ENCODE data around the gene PHOX2A.
"Not testable (repeated sequence)": the region's sequence is repeated elsewhere in the genome, so short reads cannot be mapped to it uniquely, and the experiment has no call there.

Gene PHOX2A

GRCh38 chr11:72222106-72222891 is 21.7 kb downstream of the PHOX2A start:
- Mint-ChIP-seq H3K27me3 (no peaks in the 10 kb centered on the region), H3K4me3 (peak overlapping the region; percentile 90), H3K4me1 (peaks cover 23% of the 10 kb centered on the region), H3K27ac (no peak overlapping the region), H3K9me3 (no peaks in the 10 kb centered on the region), H3K36me3 (no peaks in the 10 kb centered on the region)

GRCh38 chr11:72221386-72222075 is 22.4 kb downstream of the PHOX2A start:
- H3K27ac Mint-ChIP-seq, result no peak overlapping the region
- no peak overlapping the region for H3K4me3 Mint-ChIP-seq
- no peaks in the 10 kb centered on the region for H3K36me3 Mint-ChIP-seq
- H3K27me3 Mint-ChIP-seq, result no peaks in the 10 kb centered on the region
- peaks cover 23% of the 10 kb centered on the region for H3K4me1 Mint-ChIP-seq
- no peaks in the 10 kb centered on the region for H3K9me3 Mint-ChIP-seq

GRCh38 chr11:72220696-72221363 is 23.1 kb downstream of the PHOX2A start:
- Mint-ChIP-seq H3K9me3 (no peaks in the 10 kb centered on the region), H3K27me3 (peaks cover 2% of the 10 kb centered on the region), H3K4me3 (peak overlapping the region; percentile 8), H3K27ac (no peak overlapping the region), H3K36me3 (no peaks in the 10 kb centered on the region), H3K4me1 (peaks cover 18% of the 10 kb centered on the region)

- Mint-ChIP-seq H3K36me3 (no peaks in the 10 kb centered on the region), H3K4me3 (no peak overlapping the region), H3K27ac (no peak overlapping the region), H3K4me1 (peaks cover 11% of the 10 kb centered on the region), H3K27me3 (peaks cover 4% of the 10 kb centered on the region), H3K9me3 (no peaks in the 10 kb centered on the region)
Measured at GRCh38 chr11:72218251-72218745, 25.7 kb downstream of the PHOX2A start.

- H3K27me3 Mint-ChIP-seq, result peaks cover 4% of the 10 kb centered on the region
- H3K4me1 Mint-ChIP-seq, result peaks cover 9% of the 10 kb centered on the region
- H3K27ac Mint-ChIP-seq, result no peak overlapping the region
- no peaks in the 10 kb centered on the region for H3K36me3 Mint-ChIP-seq
- H3K9me3 Mint-ChIP-seq, result no peaks in the 10 kb centered on the region
- no peak overlapping the region for H3K4me3 Mint-ChIP-seq
Measured at GRCh38 chr11:72217841-72218240, 26.1 kb downstream of the PHOX2A start.

- Mint-ChIP-seq H3K4me3 (no peak within 1 kb of the TSS), H3K36me3 (no peaks in the 10 kb centered on the region), H3K9me3 (no peaks in the 10 kb centered on the region), H3K27ac (peak within 1 kb of the TSS; percentile 48), H3K27me3 (peaks cover 4% of the 10 kb centered on the region), H3K4me1 (no peaks in the 10 kb centered on the region)
Measured at GRCh38 chr11:72216638-72217037, 27.3 kb downstream of the PHOX2A start, which contains the start of gene FOLR2. Gene FOLR2 (plus strand): TSS chr11:72216794. CDS start chr11:72218585, 1,791 bp downstream.

- Mint-ChIP-seq H3K4me1 (no peaks in the 10 kb centered on the region), H3K27me3 (peaks cover 12% of the 10 kb centered on the region), H3K9me3 (peaks cover 18% of the 10 kb centered on the region), H3K27ac (no peak overlapping the region), H3K36me3 (peaks cover 12% of the 10 kb centered on the region), H3K4me3 (no peak overlapping the region)
Measured at GRCh38 chr11:72209101-72209500, 34.9 kb downstream of the PHOX2A start.

- Mint-ChIP-seq H3K27me3 (peaks cover 12% of the 10 kb centered on the region), H3K27ac (no peak overlapping the region)
Measured at GRCh38 chr11:72208281-72208680, 35.7 kb downstream of the PHOX2A start.

GRCh38 chr11:72206794-72207193 is 37.2 kb downstream of the PHOX2A start:
- peaks cover 18% of the 10 kb centered on the region for H3K9me3 Mint-ChIP-seq
- H3K27ac Mint-ChIP-seq, H3K4me3 Mint-ChIP-seq, H3K4me1 Mint-ChIP-seq: not testable (repeated sequence)
- peaks cover 12% of the 10 kb centered on the region for H3K36me3 Mint-ChIP-seq
- peaks cover 12% of the 10 kb centered on the region for H3K27me3 Mint-ChIP-seq

More at GRCh38 chr11:72208281-72208680, 35.7 kb downstream of the PHOX2A start:
- peaks cover 18% of the 10 kb centered on the region for H3K9me3 Mint-ChIP-seq
- H3K4me3 Mint-ChIP-seq, result no peak overlapping the region
- H3K36me3 Mint-ChIP-seq, result peaks cover 12% of the 10 kb centered on the region
- no peaks in the 10 kb centered on the region for H3K4me1 Mint-ChIP-seq

GRCh38 chr11:72204886-72205285 is 39.1 kb downstream of the PHOX2A start:
- no peak overlapping the region for H3K4me3 Mint-ChIP-seq
- no peak overlapping the region for H3K27ac Mint-ChIP-seq
- H3K36me3 Mint-ChIP-seq, result peaks cover 11% of the 10 kb centered on the region
- no peaks in the 10 kb centered on the region for H3K4me1 Mint-ChIP-seq
- peaks cover 13% of the 10 kb centered on the region for H3K9me3 Mint-ChIP-seq
- peaks cover 8% of the 10 kb centered on the region for H3K27me3 Mint-ChIP-seq

- H3K27ac Mint-ChIP-seq, result no peak overlapping the region
Measured at GRCh38 chr11:72203163-72203562, 40.8 kb downstream of the PHOX2A start.

GRCh38 chr11:72202571-72202970 is 41.4 kb downstream of the PHOX2A start:
- H3K9me3 Mint-ChIP-seq, result no peaks in the 10 kb centered on the region

More at GRCh38 chr11:72203163-72203562, 40.8 kb downstream of the PHOX2A start:
- Mint-ChIP-seq H3K4me3 (no peak overlapping the region), H3K36me3 (no peaks in the 10 kb centered on the region), H3K4me1 (no peaks in the 10 kb centered on the region), H3K9me3 (no peaks in the 10 kb centered on the region), H3K27me3 (no peaks in the 10 kb centered on the region)

GRCh38 chr11:72201445-72201844 is 42.5 kb downstream of the PHOX2A start:
- H3K4me1 Mint-ChIP-seq, result not testable (repeated sequence)

More at GRCh38 chr11:72202571-72202970, 41.4 kb downstream of the PHOX2A start:
- no peaks in the 10 kb centered on the region for H3K36me3 Mint-ChIP-seq
- H3K27me3 Mint-ChIP-seq, result no peaks in the 10 kb centered on the region
- H3K4me1 Mint-ChIP-seq, result no peaks in the 10 kb centered on the region
- H3K27ac Mint-ChIP-seq, result no peak overlapping the region
- H3K4me3 Mint-ChIP-seq, result no peak overlapping the region

GRCh38 chr11:72195518-72196270 is 48.3 kb downstream of the PHOX2A start:
- no peaks in the 10 kb centered on the region for H3K9me3 Mint-ChIP-seq
- no peak overlapping the region for H3K4me3 Mint-ChIP-seq
- H3K27ac Mint-ChIP-seq, result no peak overlapping the region
- no peaks in the 10 kb centered on the region for H3K27me3 Mint-ChIP-seq
- no peaks in the 10 kb centered on the region for H3K4me1 Mint-ChIP-seq
- no peaks in the 10 kb centered on the region for H3K36me3 Mint-ChIP-seq

More at GRCh38 chr11:72201445-72201844, 42.5 kb downstream of the PHOX2A start:
- H3K36me3 Mint-ChIP-seq, H3K27ac Mint-ChIP-seq, H3K9me3 Mint-ChIP-seq, H3K27me3 Mint-ChIP-seq, H3K4me3 Mint-ChIP-seq: not testable (repeated sequence)

- H3K4me3 Mint-ChIP-seq, result no peak within 1 kb of the TSS
Measured at GRCh38 chr11:72191961-72192381, 52.0 kb downstream of the PHOX2A start, which contains the start of gene FOLR1. Gene FOLR1 (plus strand): TSS chr11:72192140. CDS start chr11:72192174, 34 bp downstream.

More at GRCh38 chr11:72191961-72192381, 52.0 kb downstream of the PHOX2A start, which contains the start of gene FOLR1:
- no peak within 1 kb of the TSS for H3K27ac Mint-ChIP-seq
- H3K27me3 Mint-ChIP-seq, result no peaks in the 10 kb centered on the region
- no peaks in the 10 kb centered on the region for H3K4me1 Mint-ChIP-seq
- no peaks in the 10 kb centered on the region for H3K9me3 Mint-ChIP-seq
- H3K36me3 Mint-ChIP-seq, result no peaks in the 10 kb centered on the region
